Measurements from ENCODE around the gene MAGI2. TPM values are rescaled to one million over a fixed set of nuclear protein-coding genes. Genes with fewer than 3 reads are reported as not detected.

Gene MAGI2
- total RNA-seq, 1 donor from 2014 or later, result 4.0 TPM

- Histone ChIP-seq H3K4me1 (no peaks in the 10 kb centered on the region), H3K4me3 (no peak overlapping the region), H3K36me3 (no peaks in the 10 kb centered on the region), H3K27me3 (no peaks in the 10 kb centered on the region), H3K27ac (no peak overlapping the region), H3K9me3 (no peaks in the 10 kb centered on the region)
- TF ChIP-seq CTCF (IDR thresholded peaks at IDR 0.05), result no peak
- intact Hi-C loops (cut with DNase I), result no loop called here
- no peak for DNase-seq (ENCODE audit: low spot score in 2 of 2)
These were observed 1379.7 kb downstream of the MAGI2 start for GRCh38 chr7:78073609-78074382.

GRCh38 chr7:78072201-78072590, 1381.3 kb downstream of the MAGI2 start:
- Histone ChIP-seq H3K4me1 (no peaks in the 10 kb centered on the region), H3K4me3 (no peak overlapping the region), H3K27ac (no peak overlapping the region), H3K27me3 (no peaks in the 10 kb centered on the region), H3K9me3 (no peaks in the 10 kb centered on the region), H3K36me3 (no peaks in the 10 kb centered on the region)
- TF ChIP-seq CTCF (IDR thresholded peaks at IDR 0.05), result no peak
- intact Hi-C loops (cut with DNase I), result no loop called here
- DNase-seq (ENCODE audit: low spot score in 2 of 2), result no peak

GRCh38 chr7:78071491-78072200, 1381.8 kb downstream of the MAGI2 start:
- Histone ChIP-seq H3K4me3 (no peak overlapping the region), H3K36me3 (no peaks in the 10 kb centered on the region), H3K9me3 (no peaks in the 10 kb centered on the region), H3K4me1 (no peaks in the 10 kb centered on the region), H3K27ac (no peak overlapping the region), H3K27me3 (no peaks in the 10 kb centered on the region)
- no peak for DNase-seq (ENCODE audit: low spot score in 2 of 2)
- TF ChIP-seq CTCF (IDR thresholded peaks at IDR 0.05), result no peak
- intact Hi-C loops (cut with DNase I), result no loop called here

GRCh38 chr7:78066599-78066998, 1386.9 kb downstream of the MAGI2 start:
- no peaks in the 10 kb centered on the region for H3K36me3 ChIP-seq
- no peaks in the 10 kb centered on the region for H3K27me3 ChIP-seq
- no peak overlapping the region for H3K4me3 ChIP-seq
- intact Hi-C loops (cut with DNase I), result no loop called here
- no peaks in the 10 kb centered on the region for H3K9me3 ChIP-seq
- H3K4me1 ChIP-seq, result no peaks in the 10 kb centered on the region
- H3K27ac ChIP-seq, result no peak overlapping the region
- TF ChIP-seq CTCF (IDR thresholded peaks at IDR 0.05), result no peak
- DNase-seq (ENCODE audit: low spot score in 2 of 2), result no peak

GRCh38 chr7:78063758-78064157, 1389.7 kb downstream of the MAGI2 start:
- Histone ChIP-seq H3K9me3 (no peaks in the 10 kb centered on the region), H3K4me3 (no peak overlapping the region), H3K27me3 (no peaks in the 10 kb centered on the region), H3K4me1 (no peaks in the 10 kb centered on the region), H3K27ac (no peak overlapping the region), H3K36me3 (no peaks in the 10 kb centered on the region)
- no peak for DNase-seq (ENCODE audit: low spot score in 2 of 2)
- intact Hi-C loops (cut with DNase I), result no loop called here
- no peak for TF ChIP-seq CTCF (IDR thresholded peaks at IDR 0.05)

Measured in ascending aorta (tissue), 2 donors.